ENCODE data around the gene RANBP17.

The RANBP17 gene

GRCh38 chr5:171010086-171010485, 148.3 kb downstream of the RANBP17 start:
- no peak for TF ChIP-seq GABPA (IDR thresholded peaks at IDR 0.05; ENCODE audit: low read depth)
- TF ChIP-seq POLR2AphosphoS5 (IDR thresholded peaks at IDR 0.05; ENCODE audit: low read depth) = no peak
- no peak; the same call in 1 of the 2 replicates for TF ChIP-seq SPI1 (IDR thresholded peaks at IDR 0.05; ENCODE audit: borderline replicate concordance, low read depth)
- TF ChIP-seq REST (IDR thresholded peaks at IDR 0.05; ENCODE audit: insufficient replicate concordance, low read depth) = no peak
- TF ChIP-seq, protein P1, sequence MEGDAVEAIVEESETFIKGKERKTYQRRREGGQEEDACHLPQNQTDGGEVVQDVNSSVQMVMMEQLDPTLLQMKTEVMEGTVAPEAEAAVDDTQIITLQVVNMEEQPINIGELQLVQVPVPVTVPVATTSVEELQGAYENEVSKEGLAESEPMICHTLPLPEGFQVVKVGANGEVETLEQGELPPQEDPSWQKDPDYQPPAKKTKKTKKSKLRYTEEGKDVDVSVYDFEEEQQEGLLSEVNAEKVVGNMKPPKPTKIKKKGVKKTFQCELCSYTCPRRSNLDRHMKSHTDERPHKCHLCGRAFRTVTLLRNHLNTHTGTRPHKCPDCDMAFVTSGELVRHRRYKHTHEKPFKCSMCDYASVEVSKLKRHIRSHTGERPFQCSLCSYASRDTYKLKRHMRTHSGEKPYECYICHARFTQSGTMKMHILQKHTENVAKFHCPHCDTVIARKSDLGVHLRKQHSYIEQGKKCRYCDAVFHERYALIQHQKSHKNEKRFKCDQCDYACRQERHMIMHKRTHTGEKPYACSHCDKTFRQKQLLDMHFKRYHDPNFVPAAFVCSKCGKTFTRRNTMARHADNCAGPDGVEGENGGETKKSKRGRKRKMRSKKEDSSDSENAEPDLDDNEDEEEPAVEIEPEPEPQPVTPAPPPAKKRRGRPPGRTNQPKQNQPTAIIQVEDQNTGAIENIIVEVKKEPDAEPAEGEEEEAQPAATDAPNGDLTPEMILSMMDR (IDR thresholded peaks at IDR 0.05; ENCODE audit: insufficient read depth, low read length) = no peak
- Histone ChIP-seq H3K4me3 (replicated peaks; ENCODE audit: insufficient read depth, low read length) (no peak overlapping the region), H3K27ac (replicated peaks) (no peak overlapping the region), H3K27me3 (ENCODE audit: insufficient read depth, poor library complexity, severe bottlenecking) (no peaks in the 10 kb centered on the region)
- DNase-seq (ENCODE audit: low read depth in 1 of 2, low spot score in 1 of 2) = no peak

GRCh38 chr5:171010816-171011215, 149.0 kb downstream of the RANBP17 start:
- DNase-seq (ENCODE audit: low read depth in 1 of 2, low spot score in 1 of 2) = no peak
- H3K27ac ChIP-seq (replicated peaks) = no peak overlapping the region
- TF ChIP-seq, protein P1 (IDR thresholded peaks at IDR 0.05; ENCODE audit: insufficient read depth, low read length) = no peak
- TF ChIP-seq SPI1 (IDR thresholded peaks at IDR 0.05; ENCODE audit: borderline replicate concordance, low read depth) = peak; percentile 69
- H3K27me3 ChIP-seq (ENCODE audit: insufficient read depth, poor library complexity, severe bottlenecking) = no peaks in the 10 kb centered on the region
- no peak overlapping the region for H3K4me3 ChIP-seq (replicated peaks; ENCODE audit: insufficient read depth, low read length)

DNA sequence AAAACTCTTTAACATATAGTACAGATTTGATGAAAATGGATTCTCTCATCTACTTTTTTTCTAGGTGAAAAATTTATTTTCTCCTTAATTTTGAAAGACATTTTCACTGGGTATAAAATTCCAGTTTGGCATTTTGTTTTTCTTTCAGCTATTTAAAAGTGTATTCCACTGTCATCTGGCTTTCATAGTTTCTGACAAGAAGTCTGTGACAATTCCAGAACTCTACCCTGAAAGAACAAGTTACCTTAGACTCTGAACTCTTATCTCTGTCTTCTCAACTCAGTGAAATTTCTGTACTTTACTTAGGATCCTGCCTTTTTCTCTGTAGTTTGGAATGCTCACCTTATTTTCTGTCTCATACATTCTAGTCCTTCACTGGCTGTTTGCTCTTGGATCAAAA, 161.7 kb downstream of the RANBP17 start:
- Histone ChIP-seq H3K27ac (replicated peaks) (no peak overlapping the region), H3K4me3 (replicated peaks; ENCODE audit: insufficient read depth, low read length) (no peak overlapping the region), H3K27me3 (ENCODE audit: insufficient read depth, poor library complexity, severe bottlenecking) (no peaks in the 10 kb centered on the region)
- TF ChIP-seq, protein P1 (IDR thresholded peaks at IDR 0.05; ENCODE audit: insufficient read depth, low read length) = no peak
- no peak for TF ChIP-seq GABPA (IDR thresholded peaks at IDR 0.05; ENCODE audit: low read depth)
- no peak for TF ChIP-seq POLR2AphosphoS5 (IDR thresholded peaks at IDR 0.05; ENCODE audit: low read depth)
- TF ChIP-seq REST (IDR thresholded peaks at IDR 0.05; ENCODE audit: insufficient replicate concordance, low read depth) = no peak
- TF ChIP-seq SPI1 (IDR thresholded peaks at IDR 0.05; ENCODE audit: borderline replicate concordance, low read depth) = no peak
- no peak for DNase-seq (ENCODE audit: low read depth in 1 of 2, low spot score in 1 of 2)

DNA sequence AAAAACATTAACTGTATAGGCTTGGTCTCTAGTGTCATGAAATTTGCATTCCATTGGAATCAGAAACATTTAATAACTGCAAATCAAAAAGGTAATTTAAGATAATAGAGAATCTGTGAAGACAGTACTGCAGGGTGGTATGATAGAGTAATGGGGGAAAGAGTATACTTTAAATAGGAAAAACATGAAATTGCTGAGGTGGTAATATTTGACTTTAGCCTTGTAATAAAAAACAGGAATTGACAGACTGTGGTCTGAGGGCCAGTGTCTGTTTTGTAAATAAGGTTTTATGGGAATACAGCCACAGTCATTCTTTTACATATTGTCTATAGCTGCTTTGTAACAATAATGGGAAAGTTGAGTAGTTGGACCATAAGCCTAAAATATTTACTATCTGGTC, 162.3 kb downstream of the RANBP17 start:
- DNase-seq (ENCODE audit: low read depth in 1 of 2, low spot score in 1 of 2) = no peak
- no peak overlapping the region for H3K4me3 ChIP-seq (replicated peaks; ENCODE audit: insufficient read depth, low read length)
- H3K27ac ChIP-seq (replicated peaks) = no peak overlapping the region
- TF ChIP-seq POLR2AphosphoS5 (IDR thresholded peaks at IDR 0.05; ENCODE audit: low read depth) (no peak), REST (IDR thresholded peaks at IDR 0.05; ENCODE audit: insufficient replicate concordance, low read depth) (no peak), GABPA (IDR thresholded peaks at IDR 0.05; ENCODE audit: low read depth) (no peak), SPI1 (IDR thresholded peaks at IDR 0.05; ENCODE audit: borderline replicate concordance, low read depth) (no peak)
- TF ChIP-seq, protein P1 (IDR thresholded peaks at IDR 0.05; ENCODE audit: insufficient read depth, low read length) = no peak
- H3K27me3 ChIP-seq (ENCODE audit: insufficient read depth, poor library complexity, severe bottlenecking) = no peaks in the 10 kb centered on the region

All from HL-60 (cell line).